PC-3 (cell line): ENCODE data around the gene TMEM91. TPM values are rescaled to one million over a fixed set of nuclear protein-coding genes. Genes with fewer than 3 reads are reported as not detected.

Experiments
- ATAC-seq: fragments of 200-7000 bp; cut with Tn5 transposase; 2 replicates; pipeline ENCODE4 v1.9.1; 2020; ENCODE audit warnings: mild to moderate bottlenecking, moderate library complexity
- BruUV-seq: library from RNA; stranded (reverse); fragments of 400-500 nt; replicated peaks from 2 replicates; lab custom pipeline; 2021; lab: Mats Ljungman, UMichigan
- CTCF ChIA-PET: fragments of 300-600 bp; sonication (Branson Sonifier 250); formaldehyde crosslinking; loops from one replicate; lab custom pipeline; 2022; ENCODE audit warnings: antibody characterized with exemption; lab: Charles Lee
- POLR2A ChIA-PET: fragments of 300-600 bp; sonication (Branson Sonifier 250); formaldehyde crosslinking; loops from one replicate; lab custom pipeline; 2022; ENCODE audit warnings: antibody characterized with exemption; ENCODE audit not compliant: unreplicated experiment; lab: Charles Lee
- DNase-seq: peaks from one replicate; pipeline ENCODE4 v3.0.0-alpha.2; 2015
- H2AFZ ChIP-seq: fragments of 300-600 bp; sonication (generic); 2 replicates; pipeline ENCODE4 v1.6.0; 2016; ENCODE audit warnings: antibody characterized with exemption, low read length
- H3F3A ChIP-seq: fragments of 300-600 bp; sonication (generic); one replicate; pipeline ENCODE4 v1.6.0; 2017; ENCODE audit warnings: antibody characterized with exemption, low read length, control low read depth, mild to moderate bottlenecking; ENCODE audit not compliant: unreplicated experiment
- H3K27ac ChIP-seq: fragments of 300-600 bp; sonication (generic); 2 replicates; pipeline ENCODE4 v1.5.1; 2016; ENCODE audit warnings: mild to moderate bottlenecking, low read length
- H3K27me3 ChIP-seq: fragments of 300-600 bp; sonication (generic); 2 replicates; pipeline ENCODE4 v1.6.1; 2016; ENCODE audit warnings: low read length, mixed read lengths
- H3K36me3 ChIP-seq: fragments of 300-600 bp; sonication (generic); 2 replicates; pipeline ENCODE4 v1.6.1; 2016; ENCODE audit warnings: low read depth, mixed run types, low read length, mixed read lengths
- H3K4me1 ChIP-seq: fragments of 300-600 bp; sonication (generic); 2 replicates; pipeline ENCODE4 v1.5.1; 2016; ENCODE audit warnings: low read length; ENCODE audit not compliant: insufficient read depth
- H3K4me2 ChIP-seq: fragments of 300-600 bp; sonication (generic); 2 replicates; pipeline ENCODE4 v1.6.0; 2016; ENCODE audit warnings: low read length
- H3K4me3 ChIP-seq: fragments of 300-600 bp; sonication (generic); 2 replicates; pipeline ENCODE4 v1.5.1; 2016; ENCODE audit warnings: mild to moderate bottlenecking, low read length, mixed read lengths
- H3K79me2 ChIP-seq: fragments of 300-600 bp; sonication (generic); 2 replicates; pipeline ENCODE4 v1.6.1; 2017; ENCODE audit warnings: low read length, mixed read lengths
- H3K9ac ChIP-seq: fragments of 300-600 bp; sonication (generic); 2 replicates; pipeline ENCODE4 v1.6.0; 2016; ENCODE audit warnings: mild to moderate bottlenecking, low read length
- H3K9me2 ChIP-seq: fragments of 300-600 bp; sonication (generic); replicated peaks from 2 replicates; pipeline ENCODE4 v1.6.1; 2016; ENCODE audit warnings: mixed run types, low read length, mixed read lengths
- H3K9me3 ChIP-seq: fragments of 300-600 bp; sonication (generic); 2 replicates; pipeline ENCODE4 v1.6.1; 2016; ENCODE audit warnings: low read length, mixed read lengths
- H4K20me1 ChIP-seq: fragments of 300-600 bp; sonication (generic); 2 replicates; pipeline ENCODE4 v1.6.1; 2016; ENCODE audit warnings: low read length, mixed read lengths
- CTCF ChIP-seq: fragments of 300-600 bp; sonication (generic); conservative IDR thresholded peaks from 2 replicates; pipeline ENCODE4 v1.5.1; 2017; ENCODE audit warnings: antibody characterized with exemption, low read depth, mild to moderate bottlenecking, low read length
- EZH2 ChIP-seq: fragments of 300-600 bp; sonication (generic); IDR thresholded peaks from one replicate; pipeline ENCODE4 v1.6.1; 2017; ENCODE audit warnings: antibody characterized with exemption, mild to moderate bottlenecking, low read length; ENCODE audit not compliant: unreplicated experiment
- EZH2phosphoT487 ChIP-seq: fragments of 300-600 bp; sonication (generic); IDR thresholded peaks from 2 replicates; pipeline ENCODE4 v1.6.1; 2018; ENCODE audit warnings: mild to moderate bottlenecking, antibody characterized with exemption, low read length, borderline replicate concordance
- intact Hi-C: fragments of 100-400 bp; cut with micrococcal nuclease; formaldehyde crosslinking; loops from 2 replicates; pipeline ENCODE4 v1.9.0; 2023
- total RNA-seq: library from RNA; depleted of rRNA; stranded (reverse); fragments of >200 nt; gene quantifications from 2 replicates; pipeline ENCODE4 v1.2.3, GENCODE V29; 2014

Gene TMEM91
- total RNA-seq, 1 experiment from 2014 or later = 2.4 TPM

DNA sequence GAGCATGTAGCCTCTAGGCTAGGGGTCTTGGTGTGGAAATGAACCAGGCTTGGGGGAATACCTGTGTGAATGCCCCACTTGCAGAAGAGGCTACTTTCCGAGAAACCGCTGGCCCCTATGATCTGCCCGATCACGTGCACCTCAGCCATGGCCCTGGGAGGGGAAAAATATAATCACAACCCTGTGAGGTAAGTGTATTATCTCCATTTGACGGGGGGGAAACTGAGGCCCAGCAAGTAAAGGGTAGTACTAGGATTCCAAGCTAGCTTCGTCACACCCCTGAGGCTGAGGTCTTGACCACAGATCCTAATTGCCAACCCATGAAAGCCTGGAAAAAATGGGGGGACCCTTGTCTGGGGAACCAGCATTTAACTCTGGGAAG, 13.0 kb upstream of the TMEM91 start:
- intact Hi-C loops = no loop called here

GRCh38 chr19:41363753-41364523, 12.4 kb upstream of the TMEM91 start, which contains the start of gene B9D2:
Gene B9D2, minus strand, starts transcription at chr19:41364149. Its CDS starts 630 bp downstream, at chr19:41363519.
- no peak for TF ChIP-seq CTCF
- TF ChIP-seq EZH2 = no peak
- TF ChIP-seq EZH2phosphoT487 = no peak
- Histone ChIP-seq H3K9me3 (no peaks in the 10 kb centered on the region), H3K9me2 (no peaks in the 10 kb centered on the region), H4K20me1 (no peaks in the 10 kb centered on the region), H3K79me2 (peaks cover 15% of the 10 kb centered on the region), H3K27me3 (no peaks in the 10 kb centered on the region), H3F3A (no peaks in the 10 kb centered on the region), H3K4me3 (peak within 1 kb of the TSS; percentile 86), H3K27ac (peak within 1 kb of the TSS; percentile 88), H3K4me2 (peak within 1 kb of the TSS; percentile 98), H2AFZ (peak within 1 kb of the TSS; percentile 95), H3K4me1 (peaks cover 30% of the 10 kb centered on the region), H3K36me3 (no peaks in the 10 kb centered on the region), H3K9ac (peak within 1 kb of the TSS; percentile 90)
- DNase-seq (peak; percentile 95), ATAC-seq (peak; percentile 95)
- ChIA-PET CTCF (interaction anchor here (0.9 kb wide), 1 partner anchor 10 kb away, joined by 3 read pairs; the partner anchor contains the start of gene TGFB1), POLR2A (interaction anchor here (0.6 to 0.7 kb wide), 5 partner anchors 8 to 1273 kb away, joined by 3 to 5 read pairs (median 3); partner anchors contain the start of gene HNRNPUL1)
- BruUV-seq = TSS peak; percentile 88
- intact Hi-C loops = no loop called here

More for the DNA sequence above, 13.0 kb upstream of the TMEM91 start:
- ChIA-PET CTCF (interaction anchor here (0.9 kb wide), 1 partner anchor 10 kb away, joined by 3 read pairs; the partner anchor contains the start of gene TGFB1), POLR2A (interaction anchor here (0.6 to 0.7 kb wide), 5 partner anchors 8 to 1272 kb away, joined by 3 to 5 read pairs (median 3); partner anchors contain the start of gene HNRNPUL1)
- DNase-seq = no peak
- H3K9me2 ChIP-seq = no peaks in the 10 kb centered on the region
- peak overlapping the region; percentile 90 for H3K9ac ChIP-seq
- no peak for TF ChIP-seq EZH2phosphoT487
- no peak for TF ChIP-seq EZH2
- TF ChIP-seq CTCF = no peak
- no TSS peak for BruUV-seq
- peak overlapping the region; percentile 95 for H2AFZ ChIP-seq
- peak overlapping the region; percentile 98 for H3K4me2 ChIP-seq
- H3K9me3 ChIP-seq = no peaks in the 10 kb centered on the region
- peak overlapping the region; percentile 86 for H3K4me3 ChIP-seq
- H3K27me3 ChIP-seq = no peaks in the 10 kb centered on the region
- ATAC-seq = no peak
- peaks cover 15% of the 10 kb centered on the region for H3K79me2 ChIP-seq
- no peaks in the 10 kb centered on the region for H4K20me1 ChIP-seq
- no peak overlapping the region; the same call in 1 of the 2 replicates for H3K27ac ChIP-seq
- peaks cover 30% of the 10 kb centered on the region for H3K4me1 ChIP-seq
- H3K36me3 ChIP-seq = no peaks in the 10 kb centered on the region
- H3F3A ChIP-seq = no peaks in the 10 kb centered on the region
